GM18951 (cell line): ENCODE measurements around the gene PHGDH.
"Not testable (repeated sequence)": the region's sequence is repeated elsewhere in the genome, so short reads cannot be mapped to it uniquely, and the experiment has no call there.

ENCODE experiments used
- POLR2A ChIP-seq: IDR thresholded peaks from 4 replicates; pipeline ENCODE4 v1.6.1; 2011; ENCODE audit warnings: mild to moderate bottlenecking; ENCODE audit not compliant: insufficient read length, insufficient read depth; ENCODE audit errors: extremely low read depth
- in situ Hi-C: fragments of 300-500 bp; cut with MboI; formaldehyde crosslinking; loops from one replicate; pipeline ENCODE4 v1.12.0; 2022; ENCODE audit warnings: low sequenced_read_pairs, mixed read lengths, inconsistent platforms; ENCODE audit not compliant: unreplicated experiment

Gene PHGDH

GRCh38 chr1:119784191-119784781, 72.6 kb downstream of the PHGDH start:
- in situ Hi-C loops, result no loop called here
- TF ChIP-seq POLR2A, result no peak

- in situ Hi-C loops, result not testable (repeated sequence)
These were observed 74.3 kb downstream of the PHGDH start for GRCh38 chr1:119786046-119786445.

- in situ Hi-C loops, result not testable (repeated sequence)
These were observed 74.8 kb downstream of the PHGDH start for GRCh38 chr1:119786473-119787050.

GRCh38 chr1:119787776-119788175, 76.0 kb downstream of the PHGDH start:
- in situ Hi-C loops, result no loop called here
- no peak for TF ChIP-seq POLR2A

- in situ Hi-C loops, result no loop called here
These were observed 78.9 kb downstream of the PHGDH start for GRCh38 chr1:119790451-119791198.

GRCh38 chr1:119791377-119791776, 79.6 kb downstream of the PHGDH start:
- TF ChIP-seq POLR2A, result no peak
- in situ Hi-C loops, result no loop called here

More at GRCh38 chr1:119790451-119791198, 78.9 kb downstream of the PHGDH start:
- no peak for TF ChIP-seq POLR2A
